Stimulated activated CD8-positive, alpha-beta memory T cell treated with anti-CD3 and anti-CD28 coated beads, Interleukin-12 subunit alpha, Interleukin-12 subunit beta, amount 100 ng/mL, for 1 hour (primary cell): ENCODE measurements around the gene SH3RF2.
"Not testable (repeated sequence)": the region's sequence is repeated elsewhere in the genome, so short reads cannot be mapped to it uniquely, and the experiment has no call there.

Experiments
- DNase-seq: peaks from one replicate; pipeline ENCODE4 v3.0.0-alpha.2; 2020; ENCODE audit warnings: low read depth

SH3RF2 gene

DNA sequence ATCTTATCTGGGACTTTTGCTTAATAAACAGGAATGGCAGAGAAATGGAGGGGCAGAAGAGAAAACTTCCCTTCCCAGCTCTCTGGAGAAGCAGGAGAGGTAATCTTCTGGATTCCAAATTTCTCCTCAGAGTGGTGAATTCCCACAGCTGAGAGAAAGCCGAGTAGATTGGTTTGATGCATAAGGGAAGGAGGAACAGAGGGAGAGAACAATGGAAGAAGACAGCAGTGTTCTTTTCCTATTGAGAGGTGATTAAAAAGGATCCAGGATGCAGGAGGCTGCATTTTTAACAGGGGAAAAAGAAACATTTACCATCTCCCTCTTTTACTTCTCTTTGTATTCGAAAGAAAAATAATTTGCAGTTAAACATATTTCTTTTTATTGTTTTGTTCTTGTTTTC, 13.1 kb downstream of the SH3RF2 start:
- DNase-seq: no peak

DNA sequence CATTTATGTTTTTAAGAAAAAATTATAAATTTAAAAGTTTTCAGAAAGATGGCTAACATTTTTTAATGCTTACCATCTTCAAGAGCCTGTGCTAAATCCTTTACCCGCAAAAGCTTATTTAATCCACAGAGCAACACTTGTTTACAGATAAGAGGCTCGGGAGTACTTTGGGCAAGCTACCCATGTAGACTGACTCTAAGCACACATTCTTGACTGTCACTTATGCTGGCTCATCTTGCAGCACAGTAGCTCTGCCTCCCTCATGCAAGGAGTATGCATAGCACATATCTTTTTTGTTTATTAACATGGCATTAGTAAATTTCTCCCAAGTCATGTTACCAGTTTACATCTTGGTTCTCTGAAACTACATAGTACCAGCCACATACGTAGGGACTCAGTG, 14.7 kb downstream of the SH3RF2 start:
- no peak for DNase-seq

DNA sequence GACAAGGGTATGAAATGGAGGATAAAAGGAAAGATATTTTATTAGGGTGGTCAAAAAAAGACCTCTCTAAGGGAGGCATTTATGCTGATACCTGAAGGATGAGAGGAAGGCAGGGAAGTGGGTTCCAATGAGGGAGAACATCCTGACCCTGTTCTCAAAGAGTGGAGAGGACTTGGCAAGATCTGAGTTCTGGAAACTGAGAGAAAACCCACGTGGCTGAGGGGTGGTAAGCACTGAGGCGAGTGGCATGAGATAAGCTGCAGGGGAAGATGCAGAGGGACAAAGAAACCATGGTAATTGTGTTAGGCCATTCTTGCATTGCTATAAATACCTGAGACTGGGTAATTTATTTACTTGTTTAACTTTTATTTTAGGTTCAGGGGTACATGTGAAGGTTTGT, 16.8 kb downstream of the SH3RF2 start:
- DNase-seq: no peak

DNA sequence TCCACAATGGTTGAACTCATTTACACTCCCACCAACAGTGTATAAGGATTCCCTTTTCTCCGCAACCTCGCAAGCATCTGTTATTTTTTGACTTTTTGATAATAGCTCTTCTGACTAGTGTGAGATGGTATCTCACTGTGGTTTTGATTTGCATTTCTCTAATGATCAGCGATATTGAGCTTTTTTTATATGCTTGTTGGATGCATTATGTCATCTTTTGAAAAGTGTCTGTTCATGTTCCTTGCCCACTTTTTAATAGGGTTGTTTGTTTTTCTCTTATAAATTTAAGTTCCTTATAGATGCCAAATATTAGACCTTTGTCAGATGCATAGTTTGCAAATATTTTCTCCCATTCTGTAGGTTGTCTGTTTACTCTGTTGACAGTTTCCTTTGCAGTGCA, 17.8 kb downstream of the SH3RF2 start:
- DNase-seq: not testable (repeated sequence)

DNA sequence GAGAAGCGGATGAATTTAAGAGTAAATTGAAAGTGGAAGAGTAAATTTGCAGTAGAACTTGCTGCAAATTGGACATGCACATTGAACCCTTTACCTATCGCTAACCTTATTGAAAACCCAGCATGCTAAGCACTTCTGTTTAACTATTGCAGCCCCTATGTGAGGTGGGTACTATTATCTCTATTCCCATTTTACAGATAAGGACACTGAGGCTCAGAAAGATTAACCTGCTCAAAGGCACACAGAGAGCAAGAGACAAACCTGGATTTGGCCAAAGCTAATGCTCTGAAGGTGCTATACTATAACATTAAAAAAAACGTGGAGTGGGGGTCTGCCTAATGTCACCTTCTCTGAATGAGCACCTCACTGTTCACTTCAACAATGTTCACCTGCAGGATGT, 21.0 kb downstream of the SH3RF2 start:
- DNase-seq: no peak

DNA sequence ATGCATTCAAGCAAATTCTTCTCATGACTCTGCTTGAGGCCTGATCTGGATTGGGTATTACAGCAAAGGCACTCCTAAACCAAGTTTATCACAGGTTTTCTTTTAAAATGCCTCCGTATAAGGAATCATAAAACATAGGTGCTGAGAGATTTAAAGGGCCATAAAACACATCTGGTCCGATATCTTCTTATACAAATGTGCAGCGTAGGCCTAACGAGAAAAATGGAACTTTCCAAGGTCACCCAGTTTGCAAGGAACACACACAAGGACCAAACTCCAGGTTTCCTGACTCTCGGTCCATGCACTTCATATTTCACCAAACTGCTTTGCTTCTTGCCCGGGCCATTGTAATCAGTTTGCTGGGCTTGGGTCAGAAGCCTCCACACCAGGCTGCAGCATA, 22.1 kb downstream of the SH3RF2 start:
- no peak for DNase-seq

DNA sequence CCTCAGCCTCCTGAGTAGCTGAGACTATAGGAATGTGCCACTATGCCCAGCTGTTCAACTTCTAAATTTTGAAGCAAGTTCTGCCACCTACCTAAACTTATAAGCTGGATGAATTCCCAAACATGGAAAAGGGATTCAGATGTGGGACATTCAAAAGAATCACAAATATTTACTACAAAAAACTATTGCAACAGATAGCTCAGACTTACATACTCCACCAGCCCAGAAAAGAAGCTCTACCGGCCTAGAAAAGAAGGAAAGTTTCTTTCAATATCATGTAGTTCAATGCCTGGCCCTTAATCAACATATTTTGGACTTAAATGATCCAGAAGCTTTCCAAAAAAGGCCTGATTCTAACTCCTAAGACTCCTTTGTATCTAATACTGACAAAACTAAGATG, 23.8 kb downstream of the SH3RF2 start:
- DNase-seq: no peak

DNA sequence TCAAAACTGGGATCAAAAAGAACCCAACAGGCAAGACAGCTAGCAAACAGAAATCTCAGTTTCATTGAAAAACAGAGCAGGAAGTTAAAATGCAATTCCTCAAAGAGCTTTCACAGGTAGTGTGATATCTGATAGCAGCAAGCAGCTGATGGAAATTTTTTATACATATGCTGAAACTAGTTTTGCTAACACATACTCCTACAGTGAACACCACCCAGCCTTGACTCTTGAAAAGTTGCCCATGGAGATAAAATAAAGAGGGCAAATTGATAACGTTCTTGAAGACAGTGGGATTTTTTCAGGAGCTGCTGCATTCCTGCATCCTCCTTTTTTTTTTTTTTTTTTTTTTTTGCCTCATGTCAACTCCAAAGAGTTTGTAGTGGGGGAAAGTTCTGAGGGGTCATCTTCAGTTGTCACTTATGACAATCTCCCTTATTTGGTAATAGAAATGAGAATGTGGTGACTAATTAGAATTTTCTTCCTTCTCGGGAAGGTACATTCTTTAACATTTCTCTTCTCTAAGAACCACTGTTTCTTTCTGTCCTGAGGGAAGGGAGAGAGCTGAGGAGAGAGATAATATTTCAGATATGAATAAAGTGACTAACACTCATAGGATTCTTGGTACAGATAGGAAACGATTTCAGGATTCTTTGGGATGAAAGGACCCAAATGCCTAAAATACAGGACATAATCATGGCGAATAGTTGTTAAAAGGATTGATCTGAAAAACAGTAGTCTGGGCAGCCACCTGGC, 24.6 kb downstream of the SH3RF2 start:
- no peak for DNase-seq

DNA sequence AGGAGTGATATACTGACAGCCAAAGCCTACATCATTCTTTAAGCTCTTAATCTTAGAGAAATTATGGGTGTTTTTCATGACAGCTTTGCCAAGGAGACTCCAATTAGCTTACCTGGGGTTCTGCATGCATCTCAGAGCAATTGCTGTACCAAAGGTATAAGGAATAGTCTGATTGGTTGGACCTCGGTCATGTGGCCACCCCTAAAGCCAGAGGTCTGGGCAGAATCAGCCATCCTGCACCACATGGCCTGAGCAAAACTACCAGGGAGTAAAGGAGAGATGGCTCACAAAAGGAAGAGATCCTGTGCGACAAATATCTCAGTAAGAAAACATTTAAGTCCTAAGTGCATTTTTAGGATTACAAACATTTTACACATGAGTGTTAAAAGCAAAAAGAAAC, 25.6 kb downstream of the SH3RF2 start:
- no peak for DNase-seq

DNA sequence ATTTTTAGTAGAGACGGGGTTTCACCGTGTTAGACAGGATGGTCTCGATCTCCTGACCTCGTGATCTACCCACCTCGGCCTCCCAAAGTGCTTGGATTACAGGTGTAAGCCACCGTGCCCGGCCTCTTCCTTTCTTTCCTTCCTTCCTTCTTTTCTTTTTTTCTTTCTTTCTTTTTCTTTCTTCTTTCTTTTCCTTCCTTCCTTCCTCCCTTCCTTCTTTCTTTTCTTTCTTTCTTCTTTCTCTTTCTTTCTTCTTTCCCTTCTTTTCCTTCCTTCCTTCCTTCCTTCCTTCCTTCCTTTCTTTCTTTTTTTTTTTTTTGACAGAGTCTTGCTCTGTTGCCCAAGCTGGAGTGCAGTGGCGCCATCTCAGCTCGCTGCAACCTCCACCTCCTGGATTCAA, 27.6 kb downstream of the SH3RF2 start:
- not testable (repeated sequence) for DNase-seq

DNA sequence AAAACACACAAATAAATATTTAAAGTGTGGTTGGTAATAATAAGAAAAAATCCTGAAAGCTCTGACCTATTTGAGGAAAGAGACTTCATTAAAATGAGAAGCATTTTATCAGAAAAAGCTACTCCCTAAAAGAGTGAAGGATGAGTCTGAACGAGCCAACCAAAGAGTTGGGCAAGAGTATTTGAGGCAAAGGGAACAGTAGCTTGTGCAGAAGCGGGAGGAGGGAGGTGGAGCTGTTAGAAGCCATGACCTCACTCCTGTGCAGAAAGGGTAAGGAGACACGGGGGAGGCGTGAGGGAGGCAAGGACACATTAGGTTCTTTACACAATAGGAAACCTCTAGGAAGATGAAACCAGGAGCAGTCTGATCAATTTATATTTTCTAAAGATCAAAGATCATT, 29.4 kb downstream of the SH3RF2 start:
- no peak for DNase-seq

DNA sequence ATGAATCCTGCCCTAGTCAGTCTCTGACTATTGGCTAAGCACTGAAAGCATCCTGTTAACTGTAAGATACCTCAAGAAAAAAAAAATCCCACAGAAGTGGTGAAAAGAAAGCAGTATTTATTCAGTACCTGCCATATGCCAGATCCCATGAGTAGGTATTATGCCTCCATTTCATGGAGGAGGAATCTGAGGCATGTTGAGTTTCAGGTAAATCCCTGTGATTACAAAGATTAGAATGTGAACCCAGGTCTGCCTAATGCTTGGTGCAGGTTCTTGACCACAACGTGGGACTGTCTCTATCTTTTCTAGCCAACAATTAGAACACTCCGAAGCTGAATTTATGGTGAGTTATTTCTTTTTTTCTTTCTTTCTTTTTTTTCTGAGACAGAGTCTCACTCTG, 30.9 kb downstream of the SH3RF2 start:
- no peak for DNase-seq

DNA sequence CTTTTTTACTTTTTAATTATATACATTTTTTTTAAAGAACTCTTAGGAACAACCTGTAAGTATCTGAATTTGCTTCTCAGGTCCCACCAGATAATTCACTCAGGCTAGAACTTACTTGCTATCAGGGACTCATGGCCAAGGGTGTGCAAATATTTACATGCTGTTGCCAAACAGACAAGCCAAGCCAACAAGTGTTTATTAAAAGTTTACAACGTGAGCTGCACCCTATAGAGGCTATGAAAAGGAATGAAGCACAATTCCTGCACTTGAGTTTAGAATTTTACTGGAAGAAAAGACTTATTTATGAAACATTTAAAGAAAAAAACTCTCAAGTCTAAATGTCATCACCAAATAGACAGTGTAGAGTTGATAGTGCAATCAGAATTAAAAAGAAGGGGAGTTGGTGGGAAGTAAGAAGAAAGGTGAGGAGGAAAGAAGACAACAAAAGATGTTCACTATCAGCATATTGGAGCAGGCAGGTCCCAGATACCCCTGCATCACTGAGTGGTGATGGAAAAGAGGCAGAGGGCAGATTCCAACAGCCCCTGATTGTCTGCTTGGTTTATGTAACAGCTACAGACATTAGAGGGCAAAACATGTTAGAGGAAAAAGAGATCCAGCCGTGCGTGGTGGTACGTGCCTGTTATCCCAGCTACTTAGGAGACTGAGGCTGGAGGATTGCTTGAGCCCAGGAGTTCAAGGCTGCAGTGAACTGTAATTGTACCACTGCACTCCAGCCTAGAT, 32.8 kb downstream of the SH3RF2 start:
- no peak for DNase-seq

DNA sequence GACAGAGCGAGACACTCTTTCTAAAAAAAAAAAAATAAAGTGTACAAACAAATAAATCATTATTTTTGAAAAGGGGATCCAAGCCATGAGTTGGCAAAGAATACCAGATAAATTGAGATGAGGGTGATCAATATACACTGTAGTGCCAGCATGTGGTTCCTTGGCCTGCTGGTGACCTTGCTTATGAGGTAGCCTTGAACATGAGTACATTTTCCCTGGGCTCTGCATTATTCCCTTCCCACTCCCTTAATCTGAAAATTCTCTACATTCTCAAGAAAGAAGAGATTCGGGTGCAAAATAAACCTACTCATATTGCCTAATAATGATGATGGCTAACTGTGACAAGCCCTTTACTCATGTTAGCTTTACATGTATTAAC, 33.3 kb downstream of the SH3RF2 start:
- no peak for DNase-seq

DNA sequence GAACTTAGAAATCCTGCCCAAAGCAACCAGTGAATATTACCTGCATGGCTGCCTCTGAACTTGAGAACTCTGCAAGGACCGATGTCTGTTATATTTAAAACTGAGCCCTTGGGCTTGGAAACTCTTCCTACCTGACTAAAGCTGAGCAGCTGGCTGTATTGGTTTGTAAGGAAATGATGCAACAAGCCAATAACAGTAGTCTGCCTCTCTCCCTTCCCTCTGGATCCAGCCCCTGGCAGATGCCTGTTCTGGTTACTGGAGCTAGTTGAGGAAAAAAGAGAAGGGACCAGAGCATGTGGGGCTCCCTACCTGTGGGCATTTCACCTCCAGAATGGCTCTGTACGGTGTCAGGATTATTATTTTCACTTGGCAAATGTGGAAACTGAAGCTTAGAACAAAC, 34.7 kb downstream of the SH3RF2 start:
- no peak for DNase-seq

DNA sequence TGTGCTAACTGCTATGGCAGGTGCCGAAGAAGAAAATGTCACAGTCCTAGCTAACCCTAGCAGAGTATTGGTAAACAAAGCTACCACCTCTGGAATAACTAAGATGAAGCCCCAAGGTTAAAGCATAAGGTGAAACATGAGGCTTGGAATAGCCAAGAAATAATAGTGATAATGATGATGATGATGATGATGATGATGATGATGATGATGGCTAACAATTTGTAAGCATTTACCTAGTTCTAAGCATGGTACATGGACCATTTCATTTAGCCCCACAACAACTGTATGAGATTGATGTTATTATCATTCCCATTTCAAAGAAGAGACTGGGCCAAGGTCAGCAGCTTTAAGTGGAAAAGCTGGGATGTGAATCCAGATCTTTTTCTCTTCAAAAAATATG, 35.3 kb downstream of the SH3RF2 start:
- no peak for DNase-seq

DNA sequence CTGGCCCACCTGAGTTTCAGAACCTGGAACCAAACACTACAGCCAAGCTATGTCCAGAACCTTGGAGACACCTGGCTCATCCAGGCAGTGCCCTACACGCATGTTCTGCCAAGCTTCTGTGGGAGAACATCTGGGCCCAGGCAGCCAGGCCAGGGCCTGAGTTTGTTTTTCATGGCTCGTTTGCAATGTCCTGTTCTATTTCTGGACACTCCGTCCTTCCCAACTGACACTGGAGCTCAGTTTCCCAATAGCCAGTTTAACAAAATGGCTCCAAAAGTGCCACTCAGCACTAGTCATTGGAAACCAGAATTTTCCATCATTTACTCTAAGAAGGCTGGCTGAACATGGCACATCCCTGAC, 38.6 kb downstream of the SH3RF2 start:
- no peak for DNase-seq

DNA sequence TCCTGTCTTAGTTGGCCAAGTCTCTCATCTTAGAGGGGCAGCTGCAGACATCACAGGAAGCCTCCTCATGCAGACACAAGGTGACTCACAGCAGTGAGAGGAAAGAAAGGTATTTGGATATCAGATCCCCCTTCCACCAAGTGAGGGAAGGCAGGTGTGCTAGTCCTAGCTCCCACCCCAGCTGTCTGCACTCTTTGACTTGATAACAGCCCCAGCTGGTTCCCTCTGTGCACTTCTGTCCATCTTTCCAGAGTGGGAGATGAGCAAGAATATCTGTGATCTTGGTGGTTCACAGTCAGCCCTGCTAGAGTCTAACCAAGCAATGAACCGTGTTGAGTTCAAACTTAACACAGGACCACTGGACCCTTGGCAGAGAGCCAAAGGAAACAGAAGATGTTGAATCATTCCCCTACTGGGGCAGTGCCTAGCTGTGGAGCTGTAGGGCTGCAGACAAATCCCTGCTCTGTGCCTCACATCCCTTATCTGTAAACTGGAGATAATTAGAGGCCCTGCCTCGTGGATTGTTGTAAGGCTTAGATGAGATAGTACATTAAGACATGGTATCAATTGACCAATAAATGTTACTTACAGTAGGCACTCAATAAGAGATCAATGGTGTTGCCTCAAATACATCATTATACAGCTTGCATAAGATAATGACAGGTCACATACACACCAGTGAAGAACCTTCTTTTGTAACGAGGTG, 39.1 kb downstream of the SH3RF2 start:
- no peak for DNase-seq

DNA sequence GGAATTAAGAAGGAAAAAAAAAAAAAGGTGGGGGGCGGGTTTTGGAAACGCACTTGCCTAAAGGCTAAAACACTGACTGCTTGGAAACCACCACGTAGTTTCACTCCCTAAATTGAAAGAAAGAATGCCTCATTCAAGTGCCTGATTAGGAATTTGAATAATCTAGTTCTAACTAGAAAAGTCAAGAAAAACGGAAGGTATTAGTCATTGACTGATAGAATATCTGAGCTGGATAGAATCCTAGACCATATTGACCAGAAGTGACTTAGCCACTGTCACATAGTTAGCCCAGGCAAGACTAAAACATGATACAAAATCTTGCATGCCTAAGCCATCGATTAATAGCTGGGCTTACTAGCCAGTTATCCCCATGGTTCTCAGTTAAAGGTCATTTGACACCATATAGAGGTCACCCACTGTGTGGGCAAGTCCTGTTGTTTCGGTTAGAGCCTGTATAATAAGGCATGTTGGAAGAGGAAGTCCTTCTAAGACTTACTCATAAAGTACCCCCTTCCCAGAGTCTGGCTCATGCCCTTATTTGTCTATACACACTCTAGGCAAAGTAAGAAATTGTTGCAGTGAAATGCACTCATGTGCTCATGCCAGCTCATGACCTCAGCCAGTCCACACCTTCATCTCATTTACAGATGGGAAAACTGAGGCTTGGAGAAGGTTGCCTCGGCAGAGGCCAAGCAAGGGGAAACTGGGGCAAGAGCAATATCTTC, 40.2 kb downstream of the SH3RF2 start:
- no peak for DNase-seq

DNA sequence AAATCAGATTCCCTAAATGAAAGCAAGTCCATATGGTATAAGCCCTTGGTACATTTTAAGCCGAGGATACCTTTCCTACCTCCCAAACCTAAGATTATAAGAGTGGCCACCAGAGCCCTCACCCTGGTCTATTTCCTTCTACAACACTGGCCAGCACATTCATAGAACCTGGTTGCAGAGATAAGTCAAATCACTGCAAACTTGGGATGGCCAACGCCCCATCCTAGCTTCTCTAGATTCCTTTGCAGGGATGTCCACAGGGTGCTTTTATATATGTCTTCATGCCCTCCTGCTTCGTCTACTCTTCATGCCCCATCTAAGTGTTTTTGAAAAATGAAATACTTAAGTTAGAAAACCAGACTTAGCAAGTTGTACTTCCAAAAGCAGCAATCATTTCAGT, 41.8 kb downstream of the SH3RF2 start:
- no peak for DNase-seq

DNA sequence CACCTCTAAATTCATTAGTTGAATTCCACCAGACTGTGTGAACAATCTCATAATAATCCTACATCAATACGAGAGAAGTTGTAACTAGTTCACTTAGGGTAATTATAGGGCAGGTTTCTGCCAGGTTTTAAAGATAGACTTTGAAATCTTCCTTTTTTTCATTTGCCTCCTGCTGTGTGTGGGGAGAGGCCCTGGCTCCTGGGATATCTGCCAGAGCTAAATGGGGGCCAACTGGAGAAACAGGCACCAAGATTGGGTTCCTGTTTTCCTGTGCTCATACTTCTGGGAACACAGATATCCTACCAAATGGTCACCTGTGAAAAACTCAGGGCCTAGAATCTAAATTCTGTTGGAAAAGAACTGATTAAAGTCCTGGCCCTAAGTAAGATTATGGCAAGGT, 42.3 kb downstream of the SH3RF2 start:
- no peak for DNase-seq
